ENCODE measurements around the gene DIAPH3.

Gene DIAPH3

DNA sequence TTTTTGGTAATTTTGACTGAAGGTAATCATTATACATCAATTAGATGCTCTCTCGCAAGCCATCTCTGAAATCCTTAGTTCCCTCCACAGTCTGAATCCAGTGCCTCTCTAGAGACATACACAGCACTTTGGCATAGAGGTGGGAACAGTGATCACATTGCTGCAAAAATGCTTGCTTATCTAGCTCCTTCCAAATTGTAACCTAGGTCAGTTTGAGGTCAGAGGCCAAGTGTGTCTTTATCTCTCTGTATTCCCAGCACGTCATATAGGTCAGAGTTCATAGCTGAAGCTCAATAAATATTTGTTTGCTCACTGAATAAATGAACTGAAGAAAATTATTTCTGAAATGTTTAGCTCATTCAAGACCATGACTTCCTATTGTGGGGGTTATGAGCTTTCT is 462.5 kb downstream of the DIAPH3 start:
- DNase-seq, result peak; percentile 14

DNA sequence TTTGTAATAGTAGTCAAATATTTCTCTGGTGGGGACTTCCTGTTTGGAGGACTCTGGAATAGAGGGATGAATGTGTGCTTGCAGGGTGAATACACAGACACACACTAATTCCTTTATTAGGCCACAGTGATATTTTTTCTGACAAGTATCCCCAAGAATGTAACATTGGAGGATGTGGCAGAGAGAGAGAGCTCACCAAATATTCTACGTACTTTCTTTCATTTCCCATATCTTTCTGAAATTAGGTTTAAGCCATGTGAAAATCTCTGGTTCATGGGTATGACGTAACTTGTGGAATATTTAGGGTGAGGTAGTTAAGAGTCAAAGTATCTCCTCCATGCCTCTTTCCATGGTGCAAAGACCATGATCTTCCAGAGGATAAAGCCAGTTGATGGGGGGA is 463.4 kb downstream of the DIAPH3 start:
- no peak for DNase-seq

DNA sequence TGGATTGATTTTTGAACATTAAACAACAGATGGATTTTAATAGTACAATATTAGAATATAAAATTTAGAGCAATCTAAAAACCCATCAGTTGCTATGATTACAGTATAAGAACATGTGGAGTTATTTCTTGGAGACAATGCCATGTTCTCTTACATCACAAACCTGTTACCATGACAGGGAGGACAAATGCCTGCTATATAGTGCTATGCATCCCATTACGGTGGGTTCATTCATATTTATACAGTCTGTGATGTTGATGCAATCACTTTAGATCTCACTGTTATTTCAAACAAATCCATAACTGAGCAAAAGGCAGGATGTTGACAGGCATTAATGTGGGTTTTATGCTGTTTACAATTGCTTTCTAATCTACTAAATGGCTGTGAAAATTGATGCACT is 467.5 kb downstream of the DIAPH3 start:
- no peak for DNase-seq

DNA sequence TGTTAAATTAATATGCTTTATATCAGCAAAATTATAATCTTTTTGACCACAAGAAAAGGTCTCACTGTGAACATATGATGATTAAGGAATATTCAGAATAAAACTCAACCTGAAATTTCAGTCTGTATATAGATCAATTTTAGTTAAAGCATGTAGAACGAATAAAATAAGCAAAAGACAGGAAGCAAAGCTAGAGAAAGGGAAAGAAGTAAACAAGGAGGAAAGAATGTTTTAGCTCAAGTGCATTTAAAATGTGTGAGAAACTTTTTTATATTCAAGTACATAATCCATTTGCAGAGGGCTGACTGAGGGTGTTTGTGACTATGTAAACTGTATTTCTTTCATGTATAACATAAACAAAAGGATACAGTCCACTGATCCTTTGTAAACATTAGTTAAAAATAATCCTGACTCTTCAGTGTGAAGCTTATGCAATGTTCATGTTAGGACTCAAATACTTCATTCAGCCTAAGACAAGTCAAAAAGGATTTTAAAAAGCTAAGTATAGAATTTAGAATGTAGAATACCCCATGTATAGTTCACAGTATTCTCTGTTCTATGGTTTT is 472.1 kb downstream of the DIAPH3 start:
- no peak for DNase-seq

DNA sequence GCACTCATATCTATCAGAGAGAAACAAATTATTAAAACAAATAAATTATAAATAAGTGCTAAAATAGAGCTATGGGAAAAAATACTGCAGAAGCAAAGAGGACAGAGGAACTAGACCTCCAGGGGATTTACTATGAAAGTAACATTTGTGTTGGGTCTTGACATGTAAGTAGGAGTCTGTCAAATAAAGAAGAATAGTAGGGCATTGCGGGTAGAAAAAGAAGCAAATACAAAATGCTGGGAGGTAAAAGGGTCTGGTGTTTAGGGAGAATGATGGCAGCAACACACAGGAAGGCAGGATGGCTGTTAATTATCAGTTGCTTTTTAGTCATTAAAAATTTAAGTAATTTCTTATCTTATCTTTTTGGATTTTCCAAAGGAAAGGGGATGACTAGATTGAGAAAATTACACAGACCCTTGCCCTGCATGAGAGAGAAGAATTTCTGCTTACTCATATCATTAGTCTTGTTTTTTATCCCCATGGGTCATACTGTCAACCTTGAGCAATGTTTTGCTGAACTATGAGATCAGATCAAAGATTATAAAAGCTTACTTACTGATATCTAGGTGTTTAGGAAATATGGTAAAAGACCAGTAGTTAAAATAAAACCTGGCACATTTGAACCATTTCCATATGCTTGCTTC is 472.7 kb downstream of the DIAPH3 start:
- no peak for DNase-seq

DNA sequence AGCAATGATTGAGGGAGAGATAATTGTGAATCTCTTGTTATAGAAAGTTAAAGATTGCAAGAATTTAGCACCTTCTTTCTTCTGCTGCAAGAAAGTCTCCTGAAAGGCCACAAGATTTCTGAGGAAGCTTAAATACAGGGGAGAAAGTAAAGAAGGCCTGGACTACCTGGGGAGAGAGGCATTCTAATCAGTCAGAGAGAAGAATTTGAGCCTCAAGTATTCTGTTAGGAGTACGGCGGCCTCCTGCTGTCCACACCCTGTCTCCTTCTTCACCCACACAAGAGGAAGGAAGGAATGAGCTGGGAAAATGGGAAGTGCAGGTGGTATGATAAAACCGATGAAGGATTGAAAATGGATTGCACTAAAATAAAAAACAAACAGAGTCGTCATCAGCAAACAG is 474.7 kb downstream of the DIAPH3 start:
- DNase-seq, result no peak

DNA sequence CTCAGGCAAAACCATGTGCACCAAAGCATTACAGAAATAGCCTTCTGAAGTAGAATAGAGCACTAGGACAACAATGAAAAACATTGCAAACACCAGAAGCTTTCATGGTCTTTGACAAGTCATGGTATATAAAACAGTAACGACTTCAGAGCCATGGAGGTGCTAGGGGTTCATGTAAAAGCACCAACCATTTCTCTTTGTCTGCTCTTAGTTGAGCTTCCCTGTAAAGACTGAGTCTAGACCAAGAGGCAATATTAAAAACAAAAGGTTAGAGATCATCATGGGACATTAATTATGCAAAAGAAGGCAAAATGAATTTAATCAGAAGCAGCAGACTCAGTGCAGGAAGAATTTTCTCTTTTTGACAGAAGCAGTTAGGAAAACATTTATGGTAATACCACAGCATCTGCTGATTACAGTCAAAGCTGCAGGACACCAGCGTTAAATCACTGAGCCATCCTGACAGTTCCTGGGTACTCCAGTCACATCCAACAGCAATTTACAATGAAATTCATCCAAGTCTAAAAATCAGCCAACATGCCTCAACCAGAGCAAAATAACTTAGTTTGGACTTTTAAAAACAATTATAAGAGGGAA is 476.8 kb downstream of the DIAPH3 start:
- no peak for DNase-seq

DNA sequence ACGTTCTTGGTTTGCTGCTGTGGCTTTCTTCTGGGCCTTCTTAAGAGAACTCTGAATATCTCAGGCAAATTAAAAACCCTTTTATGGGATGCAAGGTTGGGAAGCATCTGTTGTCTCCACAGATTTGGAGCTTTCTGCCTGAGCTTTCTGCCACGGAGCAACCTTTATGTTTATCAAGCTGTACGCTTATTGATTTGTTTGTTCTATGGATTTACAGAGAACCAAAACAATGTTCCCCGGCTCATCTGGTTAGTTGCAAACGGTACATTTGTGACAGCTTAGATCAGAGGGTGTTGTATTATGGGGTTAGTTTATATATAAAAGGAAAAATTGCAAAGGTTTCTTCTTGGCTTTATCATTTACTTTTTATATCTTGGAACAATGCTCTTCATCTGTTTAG is 479.6 kb downstream of the DIAPH3 start:
- DNase-seq, result no peak

DNA sequence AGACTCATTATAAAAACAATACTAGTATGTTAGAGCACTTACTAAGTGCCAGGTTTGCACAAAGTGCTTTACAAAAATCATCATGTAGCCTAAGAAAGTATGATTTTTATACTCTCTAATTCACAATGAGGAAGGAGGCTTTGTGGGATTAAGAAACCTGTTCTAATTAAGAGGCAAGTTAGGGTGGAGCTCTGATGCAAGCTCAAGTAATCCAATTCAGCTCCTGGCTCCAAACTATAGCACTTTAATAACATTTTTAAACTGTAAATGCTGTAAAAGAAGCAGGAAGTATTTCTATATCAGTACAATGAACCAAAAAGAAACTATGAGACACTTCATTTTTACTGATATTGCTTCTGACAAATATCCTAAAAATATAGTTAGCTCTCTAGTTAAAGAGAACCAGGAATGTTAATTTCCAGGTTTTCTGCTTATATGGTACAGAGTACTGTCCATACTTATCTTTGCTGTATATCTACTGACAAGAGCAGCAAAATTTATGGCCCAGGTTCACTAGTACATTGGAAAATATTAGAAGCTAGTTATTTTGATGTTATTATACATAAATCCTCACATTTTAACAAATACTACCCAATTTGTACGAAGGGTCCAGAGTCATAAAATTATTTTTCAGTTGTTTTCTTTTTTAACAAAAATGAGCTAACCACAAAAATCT is 482.0 kb downstream of the DIAPH3 start:
- peak; percentile 77 for DNase-seq

DNA sequence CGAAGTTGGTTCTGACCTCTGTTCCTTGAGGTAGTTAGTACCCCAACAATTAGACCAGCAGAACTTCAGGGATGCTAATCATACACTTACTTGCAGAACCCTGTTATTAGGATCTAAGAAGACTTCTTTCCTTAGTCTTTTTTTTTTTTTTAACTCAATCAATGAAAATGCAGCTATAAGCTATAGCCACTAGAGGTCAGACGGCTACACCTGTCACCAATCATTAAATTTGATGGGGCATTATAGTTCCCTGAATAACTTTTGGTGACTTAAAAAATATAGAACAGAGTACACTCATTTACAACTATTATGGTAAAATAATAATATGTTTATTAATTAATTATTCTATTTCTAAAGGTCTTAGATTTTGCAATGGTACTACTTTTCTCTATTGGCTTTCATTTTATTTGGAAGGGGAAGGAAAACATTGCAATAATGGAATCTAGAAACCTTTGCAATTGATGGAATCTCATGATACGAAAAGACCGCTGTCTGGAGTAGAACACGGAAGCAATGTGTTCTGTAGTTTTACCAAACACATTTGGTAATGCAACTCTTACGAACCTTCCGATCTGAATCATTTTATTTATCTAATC is 483.2 kb downstream of the DIAPH3 start:
- DNase-seq, result peak; percentile 69

DNA sequence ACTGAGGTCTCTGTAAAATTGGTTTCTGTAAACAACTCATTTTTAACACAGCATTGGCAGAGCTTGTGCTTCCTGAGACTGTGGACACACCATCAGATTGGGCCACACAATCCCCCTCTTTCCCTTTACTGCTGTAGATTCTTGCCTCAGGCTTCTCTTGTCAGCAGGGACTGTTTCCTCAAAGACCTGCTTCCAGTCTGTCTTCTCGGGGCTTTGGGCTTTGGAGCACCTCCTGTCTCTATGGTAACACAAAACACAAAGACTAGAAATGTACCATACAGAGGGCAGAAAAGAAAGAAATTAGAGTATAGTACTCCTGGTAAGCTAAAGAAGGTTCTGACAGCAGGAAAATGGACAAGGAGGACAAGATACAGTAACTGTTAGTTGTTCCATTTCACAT is 484.5 kb downstream of the DIAPH3 start:
- no peak for DNase-seq

DNA sequence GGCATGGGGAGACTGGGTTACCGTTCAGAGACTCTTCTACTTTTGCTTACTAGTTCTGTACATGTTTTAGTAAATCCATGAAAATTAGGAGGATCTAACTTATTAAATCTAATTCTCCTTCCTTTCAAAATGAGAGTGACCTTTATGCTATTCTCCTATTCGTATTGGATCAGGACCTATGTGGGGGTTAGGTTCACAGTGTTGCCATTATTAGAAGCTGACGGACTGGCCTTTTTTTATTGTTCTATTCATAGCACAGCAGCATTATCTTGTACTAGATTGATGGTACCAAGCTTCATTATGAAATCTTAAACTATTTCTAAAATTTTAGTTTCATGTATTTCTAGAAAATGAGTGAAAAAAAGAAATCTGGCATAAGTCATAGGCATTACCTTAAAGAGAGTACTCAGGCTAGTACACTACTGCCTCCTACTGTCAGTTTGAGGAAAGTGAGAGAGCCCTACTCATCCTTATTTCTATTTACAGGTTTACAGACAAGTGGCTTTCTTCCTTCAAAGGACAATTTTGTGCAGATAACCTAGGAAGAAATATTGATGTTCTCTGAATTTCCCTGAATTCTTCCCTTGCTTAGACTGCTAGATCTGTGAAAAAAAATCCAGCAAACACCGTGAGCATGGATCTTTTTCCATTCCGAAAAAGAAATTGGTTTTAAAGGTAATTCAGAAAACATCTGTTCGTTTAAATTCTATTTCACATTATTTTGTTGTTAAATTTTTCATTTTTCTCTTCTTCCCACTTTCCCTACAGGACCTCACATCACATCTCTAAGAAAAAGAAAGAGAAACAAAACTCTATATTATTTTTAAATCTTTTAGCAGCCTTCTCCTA is 485.5 kb downstream of the DIAPH3 start:
- peak; percentile 78 for DNase-seq

DNA sequence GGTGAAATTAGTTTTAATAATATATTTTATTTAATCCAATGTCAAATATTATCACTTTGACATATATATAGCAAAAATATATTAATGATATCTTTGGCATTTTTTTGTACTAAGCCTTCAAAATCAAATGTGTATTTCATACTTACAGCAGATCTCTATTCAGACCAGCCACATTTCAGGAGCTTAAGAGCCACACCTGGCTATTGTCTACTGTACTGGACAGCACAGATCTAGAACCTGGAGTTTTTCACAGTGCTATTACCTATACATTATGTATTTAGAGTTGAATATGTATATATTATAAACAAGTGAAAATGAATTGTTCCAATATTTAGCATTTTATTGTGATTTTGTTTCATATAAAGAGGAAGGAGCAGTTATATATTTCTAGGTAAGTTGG is 486.3 kb downstream of the DIAPH3 start:
- DNase-seq, result no peak

DNA sequence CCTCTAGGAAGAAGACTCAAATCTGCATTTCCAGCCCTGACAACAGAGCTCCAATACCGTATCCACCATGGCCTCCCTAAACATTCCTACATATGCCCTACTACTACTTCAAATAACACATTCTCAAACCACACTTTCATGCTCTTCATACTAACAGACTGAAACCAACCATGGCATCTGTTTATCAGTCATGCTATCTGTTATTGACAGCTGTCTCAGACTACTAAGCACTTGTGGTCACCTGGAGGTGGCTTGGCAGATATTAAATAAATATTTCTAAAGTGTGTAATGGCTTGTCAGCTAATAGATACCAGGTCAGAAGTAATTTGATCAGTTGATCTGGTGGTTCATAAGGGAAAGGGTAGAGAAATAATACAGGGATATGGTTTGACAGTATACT is 489.1 kb downstream of the DIAPH3 start:
- DNase-seq, result no peak

DNA sequence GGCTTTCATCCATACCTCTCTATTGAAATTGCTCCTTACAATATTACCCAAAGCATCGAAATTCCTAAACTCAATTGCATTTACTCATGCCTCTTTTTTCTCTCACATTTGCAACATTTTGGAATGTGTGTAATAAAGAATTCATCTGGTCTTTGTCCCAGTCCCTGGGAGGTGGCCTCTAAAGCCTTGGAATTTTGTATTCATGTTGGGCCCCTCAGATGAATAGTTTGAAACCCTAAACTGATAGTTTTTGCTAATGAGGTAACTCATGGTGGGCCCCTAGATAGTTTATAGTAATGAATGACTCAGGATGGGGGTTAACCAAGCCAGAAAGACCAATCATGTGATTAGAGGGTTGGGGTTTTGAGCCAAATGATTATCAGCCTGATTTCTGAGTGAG is 490.4 kb downstream of the DIAPH3 start:
- no peak for DNase-seq

DNA sequence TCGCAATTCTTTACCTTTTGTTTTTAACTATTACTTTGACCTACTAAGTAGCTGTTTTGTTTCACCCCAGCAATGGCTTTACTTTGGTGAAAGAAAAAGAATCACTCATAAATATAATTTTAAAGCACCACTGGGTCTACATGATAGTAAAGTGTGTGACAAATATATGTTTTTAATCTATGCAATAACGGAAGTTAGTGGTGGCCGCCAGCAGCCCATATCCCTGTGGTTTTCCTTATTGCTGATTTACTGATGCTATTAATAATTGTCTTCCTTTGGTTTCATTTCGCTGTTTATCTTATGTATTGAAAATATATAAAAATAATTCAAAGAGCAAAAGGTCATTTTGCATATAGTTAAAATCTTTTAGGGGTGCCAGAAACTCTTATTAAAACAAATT is 491.3 kb downstream of the DIAPH3 start:
- no peak for DNase-seq

DNA sequence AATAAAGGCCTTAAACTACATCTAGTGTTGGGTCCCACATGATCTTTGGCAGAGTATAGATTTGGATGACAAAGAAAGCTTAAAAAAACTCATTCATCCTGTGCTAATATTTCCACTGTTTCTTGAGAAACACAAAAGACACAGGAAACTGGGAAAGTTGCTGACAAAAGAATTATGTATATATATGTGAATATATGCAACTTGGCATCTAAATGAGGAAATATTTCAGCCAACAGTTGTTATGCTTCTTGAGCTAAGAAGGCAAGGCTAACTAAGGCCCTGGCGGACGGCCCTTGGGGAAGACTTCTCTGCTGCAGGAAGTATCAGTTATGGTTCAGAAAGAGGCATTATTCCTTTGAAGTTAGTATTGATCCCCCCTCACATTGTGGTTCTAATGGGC is 491.8 kb downstream of the DIAPH3 start:
- DNase-seq, result no peak

DNA sequence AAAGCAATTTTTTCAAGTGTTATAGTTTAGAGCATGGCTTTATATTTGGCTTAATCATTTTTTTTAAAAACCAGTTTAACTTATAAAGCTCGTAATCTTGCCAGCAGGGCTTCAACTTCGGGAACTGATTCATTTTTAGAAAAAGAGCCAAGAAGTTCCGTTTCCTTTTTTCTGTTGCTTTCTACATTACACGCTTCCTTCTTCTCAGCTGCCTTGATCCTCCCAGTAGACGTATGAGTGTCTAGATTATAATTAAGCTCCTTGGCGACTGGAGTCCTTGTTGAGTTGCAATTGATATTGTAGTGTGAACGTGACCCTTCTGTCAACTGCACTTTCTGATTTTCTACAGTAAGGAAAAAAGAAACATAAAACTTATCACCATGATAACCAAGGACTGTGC is 497.2 kb downstream of the DIAPH3 start:
- no peak for DNase-seq

DNA sequence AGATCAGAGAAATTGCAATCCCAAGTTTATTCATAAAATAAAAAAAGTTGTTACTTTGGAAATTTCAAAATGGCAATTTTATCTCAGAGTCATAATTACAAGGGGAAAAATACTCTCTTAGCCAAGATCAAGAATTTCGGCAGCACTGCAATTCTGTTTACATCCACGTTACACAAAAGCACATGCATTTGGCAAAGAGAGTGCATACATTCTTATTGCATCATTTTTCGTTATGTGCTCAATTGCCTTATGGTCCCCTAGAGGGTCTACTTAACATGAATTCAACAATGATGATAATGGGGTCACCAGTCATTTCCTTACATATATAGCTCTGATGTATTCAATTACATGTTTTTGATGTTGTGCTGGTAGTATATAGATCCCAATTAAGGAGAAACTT is 498.0 kb downstream of the DIAPH3 start:
- no peak for DNase-seq

DNA sequence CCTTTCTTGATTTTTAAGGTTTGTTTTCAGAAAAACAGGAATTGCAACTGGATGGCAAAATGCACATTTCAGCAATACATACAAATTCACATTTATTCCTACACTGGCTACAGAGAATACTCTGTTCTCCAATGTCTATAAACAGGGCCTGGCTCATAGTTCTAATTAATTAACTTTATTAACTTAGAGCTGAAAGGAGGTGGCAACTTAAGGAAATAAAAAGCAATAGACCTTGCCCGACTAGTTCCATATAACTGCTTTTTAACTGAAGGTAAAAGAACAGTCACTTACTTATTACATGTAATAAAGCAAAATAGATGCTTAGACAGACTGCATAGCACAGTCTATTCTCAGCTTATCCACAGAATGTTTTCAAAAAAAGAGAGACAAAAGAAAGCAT is 498.5 kb downstream of the DIAPH3 start:
- DNase-seq, result no peak

DNA sequence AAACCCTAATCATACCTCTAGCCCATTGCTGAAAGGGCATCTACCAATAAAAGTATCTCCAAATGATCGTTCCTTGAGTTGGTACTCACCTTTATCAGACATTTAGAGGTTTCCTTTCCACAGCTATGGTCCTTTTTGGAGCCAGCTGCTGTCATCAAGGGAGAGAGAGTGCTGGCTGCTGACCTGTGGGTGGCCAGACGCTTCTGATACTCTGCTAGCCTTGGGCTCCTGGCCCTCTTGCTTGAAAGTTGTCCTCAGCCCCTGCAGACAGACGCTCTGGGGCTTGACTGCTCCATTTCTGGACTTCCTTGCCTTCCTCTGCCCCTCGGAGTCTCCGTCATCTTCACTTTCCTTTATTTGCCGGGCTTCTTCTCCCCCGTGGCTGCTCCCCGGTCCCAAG is 499.1 kb downstream of the DIAPH3 start:
- no peak for DNase-seq

DNA sequence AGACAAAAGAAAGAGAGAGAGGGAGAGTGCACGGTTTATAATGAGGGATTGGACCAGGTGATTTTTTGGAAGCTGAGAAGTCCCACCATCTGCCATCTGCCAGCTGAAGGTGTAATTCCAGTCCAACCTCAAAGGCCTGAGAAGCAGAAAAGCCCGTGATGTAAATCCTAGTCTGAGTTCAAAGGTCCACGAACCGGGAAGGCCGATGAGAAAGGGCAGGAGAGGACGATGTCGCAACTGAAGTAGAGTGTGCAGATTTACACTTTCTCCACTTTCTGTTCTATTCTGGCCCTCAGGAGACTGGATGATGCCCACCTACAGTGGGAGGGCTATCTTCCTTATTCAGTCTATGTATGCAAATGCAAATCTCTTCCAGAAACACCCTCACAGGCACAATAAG is 500.0 kb downstream of the DIAPH3 start:
- no peak for DNase-seq

DNA sequence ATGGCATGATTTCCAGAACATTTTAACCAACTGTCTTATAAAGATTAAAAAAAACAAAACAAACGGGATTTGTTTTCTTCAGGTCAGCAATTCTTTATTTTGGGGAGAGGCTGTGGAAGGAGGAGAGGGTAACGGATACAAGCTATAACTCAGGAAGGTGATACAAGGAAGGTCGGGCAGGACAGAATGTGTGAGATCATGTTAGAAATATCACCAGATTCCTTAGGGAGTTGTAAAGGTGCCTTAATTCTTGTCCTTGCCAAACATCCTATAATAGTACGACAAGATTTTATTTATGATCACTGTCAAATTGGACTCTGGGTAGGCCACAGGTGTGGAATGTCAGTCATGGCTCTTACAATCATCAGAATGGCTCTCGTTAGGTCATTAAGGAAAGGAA is 503.1 kb downstream of the DIAPH3 start:
- DNase-seq, result no peak
